Mammary epithelial cell (primary cell): ENCODE results near the gene KIAA1755.

ENCODE experiments used
- EZH2 ChIP-seq: IDR thresholded peaks from 2 replicates; pipeline ENCODE4 v1.6.1; 2012; ENCODE audit warnings: low read length, inconsistent platforms, borderline replicate concordance
- TF ChIP-seq, protein P1 (sequence below), 2 donors: IDR thresholded peaks in 1 of 2; conservative IDR thresholded peaks in 1 of 2; 2 replicates each; pipeline ENCODE4 v1.5.1; 2011 to 2012; ENCODE audit warnings: inconsistent platforms in 2 of 2, low read length in 2 of 2, mild to moderate bottlenecking in 2 of 2, control low read depth in 1 of 2, low read depth in 1 of 2; ENCODE audit not compliant: insufficient read depth in 1 of 2; ENCODE audit errors: extremely low read depth in 1 of 2

DNA sequence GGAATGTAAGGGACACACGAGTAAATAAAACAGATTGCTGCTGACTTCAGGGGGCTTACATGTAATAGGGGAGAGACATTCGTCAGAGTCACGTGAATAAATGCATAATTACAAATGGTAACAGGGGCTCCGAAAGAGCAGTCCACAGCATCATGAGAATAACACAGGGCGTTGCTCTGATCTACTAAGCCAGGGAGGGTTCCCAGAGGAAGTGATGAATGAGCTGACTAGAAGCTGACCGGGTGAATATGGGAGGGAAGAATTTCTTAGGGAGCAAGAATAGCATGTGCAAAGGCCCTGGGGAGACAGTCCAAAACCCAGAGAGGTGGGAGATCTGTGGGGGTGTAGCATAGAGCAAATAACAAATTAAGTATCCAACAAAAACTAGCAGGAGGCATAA, 45.8 kb upstream of the KIAA1755 start:
- TF ChIP-seq, protein P1, sequence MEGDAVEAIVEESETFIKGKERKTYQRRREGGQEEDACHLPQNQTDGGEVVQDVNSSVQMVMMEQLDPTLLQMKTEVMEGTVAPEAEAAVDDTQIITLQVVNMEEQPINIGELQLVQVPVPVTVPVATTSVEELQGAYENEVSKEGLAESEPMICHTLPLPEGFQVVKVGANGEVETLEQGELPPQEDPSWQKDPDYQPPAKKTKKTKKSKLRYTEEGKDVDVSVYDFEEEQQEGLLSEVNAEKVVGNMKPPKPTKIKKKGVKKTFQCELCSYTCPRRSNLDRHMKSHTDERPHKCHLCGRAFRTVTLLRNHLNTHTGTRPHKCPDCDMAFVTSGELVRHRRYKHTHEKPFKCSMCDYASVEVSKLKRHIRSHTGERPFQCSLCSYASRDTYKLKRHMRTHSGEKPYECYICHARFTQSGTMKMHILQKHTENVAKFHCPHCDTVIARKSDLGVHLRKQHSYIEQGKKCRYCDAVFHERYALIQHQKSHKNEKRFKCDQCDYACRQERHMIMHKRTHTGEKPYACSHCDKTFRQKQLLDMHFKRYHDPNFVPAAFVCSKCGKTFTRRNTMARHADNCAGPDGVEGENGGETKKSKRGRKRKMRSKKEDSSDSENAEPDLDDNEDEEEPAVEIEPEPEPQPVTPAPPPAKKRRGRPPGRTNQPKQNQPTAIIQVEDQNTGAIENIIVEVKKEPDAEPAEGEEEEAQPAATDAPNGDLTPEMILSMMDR (conservative IDR thresholded peaks at IDR 0.05 in 1 of 2, IDR thresholded peaks at IDR 0.05 in 1 of 2; ENCODE audit: extremely low read depth in 1 of 2, insufficient read depth in 1 of 2, low read depth in 1 of 2, low read length in 2 of 2), result no peak
- no peak for TF ChIP-seq EZH2
